Activated naive CD8-positive, alpha-beta T cell treated with anti-CD3 and anti-CD28 coated beads, Interleukin-2, amount 10 ng/mL, durations not matched to agents 7 days and 5 days (primary cell): ENCODE results near the gene PTPRN2. TPM values are rescaled to one million over a fixed set of nuclear protein-coding genes. Genes with fewer than 3 reads are reported as not detected.
"Not testable (repeated sequence)": the region's sequence is repeated elsewhere in the genome, so short reads cannot be mapped to it uniquely, and the experiment has no call there.

ENCODE experiments used
- ATAC-seq: fragments of 150-1000 bp; cut with Tn5 transposase; one replicate; pipeline ENCODE4 v1.10.0; 2021; ENCODE audit warnings: low read depth, moderate library complexity
- POLR2A ChIA-PET: fragments of 350-600 bp; sonication (Branson Sonifier 250); formaldehyde crosslinking; loops from one replicate; lab custom pipeline; 2021; ENCODE audit warnings: antibody characterized with exemption; lab: Charles Lee
- DNase-seq: peaks from one replicate; pipeline ENCODE4 v3.0.0; 2021
- H3K27ac Mint-ChIP-seq: one replicate; pipeline ENCODE4 v1.8.0; 2022; ENCODE audit warnings: mild to moderate bottlenecking, mixed read lengths
- H3K27me3 Mint-ChIP-seq: one replicate; pipeline ENCODE4 v1.8.0; 2022; ENCODE audit warnings: mild to moderate bottlenecking, moderate library complexity, mixed read lengths
- H3K36me3 Mint-ChIP-seq: one replicate; pipeline ENCODE4 v1.8.0; 2021; ENCODE audit warnings: mild to moderate bottlenecking, mixed read lengths
- H3K4me1 Mint-ChIP-seq: one replicate; pipeline ENCODE4 v1.8.0; 2021; ENCODE audit warnings: mixed read lengths
- H3K4me3 Mint-ChIP-seq: one replicate; pipeline ENCODE4 v1.8.0; 2022; ENCODE audit warnings: mild to moderate bottlenecking, moderate library complexity, mixed read lengths
- H3K9me3 Mint-ChIP-seq: one replicate; pipeline ENCODE4 v1.8.0; 2021; ENCODE audit warnings: mixed read lengths
- total RNA-seq, 2 experiments: library from RNA; stranded (reverse); gene quantifications; one replicate each; pipeline ENCODE4 v1.2.3, GENCODE V29; 2021

PTPRN2 gene
- total RNA-seq: 1 to 10 TPM; 4.5 to 4.9 TPM

DNA sequence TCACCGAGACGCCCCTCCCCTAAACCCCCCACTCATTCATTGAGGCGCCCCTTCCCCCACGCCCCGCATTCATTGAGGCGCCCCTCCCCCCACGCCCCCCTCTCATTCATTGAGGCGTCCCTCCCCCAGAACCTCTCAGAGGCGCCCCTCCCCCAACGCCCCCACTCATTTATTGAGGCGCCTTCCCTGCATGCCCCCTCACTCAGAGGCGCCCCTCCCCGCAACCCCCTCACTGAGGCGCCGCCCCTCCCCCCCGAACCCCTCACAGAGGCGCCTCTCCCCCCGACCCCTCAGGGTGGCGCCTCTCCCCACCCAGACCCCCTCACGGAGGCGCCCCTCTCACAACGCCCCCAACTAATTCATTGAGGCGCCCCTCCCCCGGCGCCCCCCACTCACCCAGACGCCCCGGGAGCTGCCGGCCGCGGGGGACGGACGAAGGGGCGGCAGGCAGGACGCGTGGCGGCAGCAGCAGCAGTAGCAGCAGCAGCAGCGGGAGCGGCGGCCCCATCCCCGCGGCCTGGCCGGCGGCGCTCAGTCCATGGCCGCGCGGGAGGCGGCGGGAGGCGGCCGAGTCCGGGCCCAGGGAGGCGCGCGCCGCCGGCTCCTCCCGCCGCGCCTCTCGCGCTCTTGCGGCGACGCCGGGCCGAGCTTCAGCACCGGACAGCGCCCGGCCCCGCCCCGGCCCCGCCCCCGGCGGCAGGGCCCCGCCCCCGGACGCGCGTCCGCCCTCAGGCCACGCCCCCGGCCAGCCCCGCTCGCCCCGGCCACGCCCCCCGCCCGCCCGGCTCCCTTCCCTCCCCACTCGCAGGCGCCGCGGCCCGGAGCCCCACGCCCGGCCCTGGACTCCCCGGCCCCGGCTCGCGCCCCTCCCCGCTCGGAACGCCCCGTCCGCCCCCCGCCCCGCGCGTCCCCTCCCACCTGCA is at the start of gene PTPRN2:
TSS of gene PTPRN2 (minus strand) at position 662 of the 923 bp plus-strand sequence.
- H3K4me1 Mint-ChIP-seq: no peaks in the 10 kb centered on the region
- DNase-seq: peak; percentile 78
- peaks cover 3% of the 10 kb centered on the region for H3K9me3 Mint-ChIP-seq
- no peak within 1 kb of the TSS for H3K4me3 Mint-ChIP-seq
- no peak within 1 kb of the TSS for H3K27ac Mint-ChIP-seq
- ATAC-seq: peak; percentile 77
- no peaks in the 10 kb centered on the region for H3K36me3 Mint-ChIP-seq
- POLR2A ChIA-PET: no interaction called here
- peaks cover 36% of the 10 kb centered on the region for H3K27me3 Mint-ChIP-seq

DNA sequence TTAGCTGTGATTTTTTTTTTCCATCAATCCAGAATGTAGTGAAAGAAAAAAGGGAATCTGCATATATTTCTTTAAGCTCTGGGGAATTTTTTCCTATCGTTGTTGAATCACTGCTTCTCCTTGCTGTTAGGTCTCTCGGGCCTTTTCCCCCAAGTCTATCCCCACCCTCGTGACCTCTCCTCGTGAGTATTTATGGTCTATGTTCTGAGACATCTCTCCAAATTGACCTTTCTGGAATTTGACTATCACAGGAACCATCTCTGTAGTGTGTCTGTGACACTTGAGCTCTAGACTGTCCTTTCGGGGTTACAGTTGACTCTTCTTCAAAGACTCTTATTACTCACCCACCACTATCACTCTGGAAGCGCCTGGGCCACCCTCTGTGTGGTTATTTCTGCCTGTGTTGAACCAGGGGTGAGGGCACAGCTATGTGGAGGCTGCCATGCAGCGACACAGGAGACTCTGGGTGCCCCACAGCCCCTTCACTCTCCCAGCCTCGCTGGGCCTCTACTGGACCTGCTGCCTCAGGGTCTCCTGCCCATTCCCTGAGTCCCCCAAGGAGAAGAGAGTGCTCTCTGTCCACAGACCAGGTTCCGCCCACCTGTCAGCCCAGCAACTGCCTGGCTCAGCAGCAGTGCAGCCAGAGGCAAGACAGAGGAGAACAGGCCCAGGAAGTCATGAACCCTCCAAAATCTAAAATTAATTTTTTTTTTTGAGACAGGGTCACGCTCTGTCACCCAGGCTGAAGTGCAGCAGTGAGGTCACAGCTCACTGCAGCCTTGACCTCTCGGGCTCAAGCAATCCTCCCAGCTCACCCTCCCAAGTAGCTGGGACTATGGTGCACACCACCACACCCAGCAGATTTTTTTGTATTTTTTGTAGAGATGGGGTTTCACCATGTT is 45.7 kb upstream of the PTPRN2 start:
- peaks cover 37% of the 10 kb centered on the region for H3K36me3 Mint-ChIP-seq
- no peaks in the 10 kb centered on the region for H3K9me3 Mint-ChIP-seq
- DNase-seq (no peak), ATAC-seq (no peak)
- H3K27ac Mint-ChIP-seq: no peak overlapping the region
- no peaks in the 10 kb centered on the region for H3K27me3 Mint-ChIP-seq
- H3K4me1 Mint-ChIP-seq: no peaks in the 10 kb centered on the region
- no peak overlapping the region for H3K4me3 Mint-ChIP-seq
- POLR2A ChIA-PET: no interaction called here

DNA sequence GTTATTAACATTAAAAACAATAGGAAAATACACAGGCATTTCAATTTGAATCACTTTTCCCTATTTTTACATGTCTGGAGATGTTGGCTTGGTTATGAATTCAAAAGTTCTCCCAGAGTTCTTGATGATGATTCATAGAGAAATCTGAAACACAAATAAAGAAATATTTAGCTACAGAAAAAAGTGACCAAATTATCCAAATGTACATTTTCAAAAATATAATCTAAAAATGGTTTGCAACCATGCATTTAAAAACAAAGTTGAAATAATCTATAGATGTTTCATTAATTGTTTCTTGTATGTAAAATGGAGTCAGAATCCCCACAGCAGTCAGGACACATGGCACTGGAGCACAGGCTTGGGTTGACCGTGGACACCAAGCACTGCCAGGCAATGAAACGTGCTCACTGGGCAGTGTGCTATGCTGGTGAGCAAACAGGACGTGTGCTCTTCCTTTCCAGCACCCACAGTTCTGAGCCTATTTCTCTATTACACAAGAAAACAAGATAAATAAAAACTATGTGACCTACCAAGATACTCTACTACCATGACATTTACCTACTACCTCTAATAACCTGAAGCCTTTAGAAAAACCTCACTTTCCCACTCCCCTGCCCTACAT is 44.1 kb upstream of the PTPRN2 start:
- Mint-ChIP-seq H3K4me3 (no peak overlapping the region), H3K4me1 (no peaks in the 10 kb centered on the region), H3K36me3 (peaks cover 40% of the 10 kb centered on the region), H3K9me3 (no peaks in the 10 kb centered on the region), H3K27ac (no peak overlapping the region), H3K27me3 (no peaks in the 10 kb centered on the region)
- POLR2A ChIA-PET: no interaction called here
- no peak for ATAC-seq
- no peak for DNase-seq

GRCh38 chr7:158626289-158626688 is 38.7 kb upstream of the PTPRN2 start:
- H3K9me3 Mint-ChIP-seq, POLR2A ChIA-PET, H3K4me3 Mint-ChIP-seq, ATAC-seq, DNase-seq, H3K27ac Mint-ChIP-seq, H3K27me3 Mint-ChIP-seq, H3K4me1 Mint-ChIP-seq: not testable (repeated sequence)
- H3K36me3 Mint-ChIP-seq: peaks cover 46% of the 10 kb centered on the region

- Mint-ChIP-seq H3K9me3 (no peaks in the 10 kb centered on the region), H3K4me3 (no peak overlapping the region), H3K27ac (no peak overlapping the region), H3K4me1 (no peaks in the 10 kb centered on the region), H3K27me3 (no peaks in the 10 kb centered on the region), H3K36me3 (peaks cover 32% of the 10 kb centered on the region)
- no peak for ATAC-seq
- POLR2A ChIA-PET: no interaction called here
- no peak for DNase-seq
Observed at GRCh38 chr7:158623241-158623640, 35.6 kb upstream of the PTPRN2 start.

- Mint-ChIP-seq H3K4me3 (no peak overlapping the region), H3K27me3 (no peaks in the 10 kb centered on the region), H3K36me3 (peaks cover 33% of the 10 kb centered on the region), H3K4me1 (peaks cover 3% of the 10 kb centered on the region), H3K9me3 (no peaks in the 10 kb centered on the region), H3K27ac (no peak overlapping the region)
- ATAC-seq (no peak), DNase-seq (no peak)
- POLR2A ChIA-PET: no interaction called here
Observed at GRCh38 chr7:158620839-158621441, 33.3 kb upstream of the PTPRN2 start.

DNA sequence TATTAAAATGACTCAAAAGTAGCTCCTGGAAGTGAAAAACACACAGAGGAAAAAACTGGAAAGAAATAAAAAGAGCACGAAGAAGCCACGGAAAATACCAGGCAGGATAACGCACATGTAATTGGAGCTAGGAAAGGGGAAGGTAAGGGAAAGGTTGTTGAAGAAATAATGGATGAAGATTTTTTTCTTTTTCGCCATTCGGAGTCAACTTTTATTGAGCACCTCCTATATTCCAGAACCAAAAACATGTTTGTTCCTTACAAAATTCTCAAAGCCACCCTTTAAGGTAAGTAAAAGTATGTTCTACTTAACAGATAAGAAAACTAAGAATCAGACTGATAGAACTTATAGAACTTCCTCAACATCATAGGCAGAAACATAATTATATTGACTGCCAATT is 32.8 kb upstream of the PTPRN2 start:
- Mint-ChIP-seq H3K36me3 (peaks cover 33% of the 10 kb centered on the region), H3K4me3 (no peak overlapping the region), H3K27me3 (no peaks in the 10 kb centered on the region), H3K4me1 (peaks cover 3% of the 10 kb centered on the region), H3K9me3 (no peaks in the 10 kb centered on the region), H3K27ac (no peak overlapping the region)
- no peak for ATAC-seq
- POLR2A ChIA-PET: no interaction called here
- no peak for DNase-seq

DNA sequence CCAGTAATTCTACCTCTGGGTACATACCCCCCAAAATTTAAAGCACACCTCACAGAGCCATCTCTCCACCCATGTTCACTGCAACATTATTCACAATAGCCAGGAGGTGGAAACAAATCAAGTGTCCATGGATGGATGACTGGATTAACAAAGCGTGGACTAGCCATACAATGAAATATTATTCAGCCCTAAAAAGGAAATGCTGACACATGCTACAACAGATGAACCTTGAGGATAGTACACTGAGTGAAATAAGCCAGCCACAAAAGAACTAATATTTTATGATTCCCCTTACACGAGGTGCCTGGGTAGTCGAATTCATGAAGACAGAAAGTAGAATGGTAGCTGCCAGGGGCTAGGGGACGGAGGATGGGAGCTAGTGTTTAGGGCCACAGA is 31.1 kb upstream of the PTPRN2 start:
- DNase-seq (no peak), ATAC-seq (no peak)
- no peaks in the 10 kb centered on the region for H3K27me3 Mint-ChIP-seq
- H3K27ac Mint-ChIP-seq: no peak overlapping the region
- peaks cover 30% of the 10 kb centered on the region for H3K36me3 Mint-ChIP-seq
- H3K4me3 Mint-ChIP-seq: no peak overlapping the region
- POLR2A ChIA-PET: no interaction called here
- H3K9me3 Mint-ChIP-seq: no peaks in the 10 kb centered on the region
- peaks cover 3% of the 10 kb centered on the region for H3K4me1 Mint-ChIP-seq

- no peaks in the 10 kb centered on the region for H3K9me3 Mint-ChIP-seq
- POLR2A ChIA-PET: no interaction called here
- H3K36me3 Mint-ChIP-seq: peaks cover 28% of the 10 kb centered on the region
- H3K27ac Mint-ChIP-seq: no peak overlapping the region
- no peaks in the 10 kb centered on the region for H3K27me3 Mint-ChIP-seq
- peaks cover 7% of the 10 kb centered on the region for H3K4me1 Mint-ChIP-seq
- H3K4me3 Mint-ChIP-seq: no peak overlapping the region
- DNase-seq: no peak
- no peak for ATAC-seq
Observed at GRCh38 chr7:158617737-158618128, 30.1 kb upstream of the PTPRN2 start.

DNA sequence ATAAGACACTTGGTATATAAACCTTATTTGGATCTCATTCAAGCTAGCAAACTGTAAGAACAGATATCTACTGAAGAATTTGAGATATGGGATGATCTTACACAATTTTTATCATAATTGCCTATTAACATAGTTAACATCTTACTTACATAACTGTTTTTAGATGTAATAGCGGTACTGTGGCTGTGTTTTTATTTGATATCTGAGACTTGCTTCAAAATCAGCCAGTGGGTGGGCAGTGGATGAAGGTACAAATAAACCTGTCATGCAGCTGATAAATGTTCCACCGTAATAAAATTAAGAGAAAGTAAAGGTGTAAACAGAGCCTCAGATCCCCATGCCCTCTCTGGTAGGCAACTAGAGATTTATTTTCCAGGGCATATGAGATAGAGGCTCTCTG is 28.4 kb upstream of the PTPRN2 start:
- no peaks in the 10 kb centered on the region for H3K27me3 Mint-ChIP-seq
- H3K4me1 Mint-ChIP-seq: peaks cover 15% of the 10 kb centered on the region
- ATAC-seq (no peak), DNase-seq (no peak)
- POLR2A ChIA-PET: no interaction called here
- H3K9me3 Mint-ChIP-seq: no peaks in the 10 kb centered on the region
- H3K4me3 Mint-ChIP-seq: no peak overlapping the region
- H3K27ac Mint-ChIP-seq: no peak overlapping the region
- H3K36me3 Mint-ChIP-seq: peaks cover 23% of the 10 kb centered on the region

GRCh38 chr7:158614700-158615099 is 27.1 kb upstream of the PTPRN2 start:
- no peaks in the 10 kb centered on the region for H3K9me3 Mint-ChIP-seq

GRCh38 chr7:158613481-158613880 is 25.9 kb upstream of the PTPRN2 start:
- ATAC-seq (no peak), DNase-seq (no peak)
- Mint-ChIP-seq H3K36me3 (peaks cover 34% of the 10 kb centered on the region), H3K4me3 (no peak overlapping the region), H3K27ac (no peak overlapping the region), H3K9me3 (no peaks in the 10 kb centered on the region), H3K4me1 (peaks cover 17% of the 10 kb centered on the region), H3K27me3 (no peaks in the 10 kb centered on the region)
- POLR2A ChIA-PET: no interaction called here

More at GRCh38 chr7:158614700-158615099, 27.1 kb upstream of the PTPRN2 start:
- DNase-seq: no peak
- Mint-ChIP-seq H3K4me3 (no peak overlapping the region), H3K27me3 (no peaks in the 10 kb centered on the region), H3K4me1 (peaks cover 15% of the 10 kb centered on the region), H3K36me3 (peaks cover 31% of the 10 kb centered on the region), H3K27ac (no peak overlapping the region)
- no peak for ATAC-seq
- POLR2A ChIA-PET: no interaction called here

- DNase-seq (no peak), ATAC-seq (no peak)
- peaks cover 15% of the 10 kb centered on the region for H3K4me1 Mint-ChIP-seq
- H3K27ac Mint-ChIP-seq: no peak overlapping the region
- POLR2A ChIA-PET: no interaction called here
- H3K4me3 Mint-ChIP-seq: no peak overlapping the region
- H3K9me3 Mint-ChIP-seq: no peaks in the 10 kb centered on the region
- peaks cover 31% of the 10 kb centered on the region for H3K36me3 Mint-ChIP-seq
- H3K27me3 Mint-ChIP-seq: no peaks in the 10 kb centered on the region
Observed at GRCh38 chr7:158612546-158612945, 24.9 kb upstream of the PTPRN2 start.
